Suppressor macrophage treated with lipopolysaccharide for 4 hours (primary cell): Measurements from ENCODE around the gene PCSK1.

ENCODE experiments used
- DNase-seq: peaks from one replicate; pipeline ENCODE4 v3.0.0-alpha.2; 2020

Gene PCSK1

DNA sequence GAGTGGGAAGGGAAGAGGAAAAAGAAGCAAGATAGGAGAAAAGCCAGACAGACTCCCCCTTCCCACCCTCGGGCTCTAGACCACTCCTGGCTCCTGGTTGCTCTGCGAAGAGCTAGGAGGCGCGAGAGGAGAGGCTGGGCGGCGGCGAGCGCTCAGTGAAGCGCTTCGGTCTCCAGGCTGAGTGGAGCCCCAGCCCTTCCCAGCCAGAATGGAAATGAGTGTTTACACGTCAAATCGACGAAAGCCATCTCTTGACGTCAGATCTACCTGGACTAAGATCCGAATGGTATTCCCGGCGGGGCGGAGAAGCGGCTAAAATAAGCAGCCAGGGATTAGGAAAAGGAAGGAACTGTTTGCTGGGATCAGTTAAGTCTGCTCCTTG, at the start of gene PCSK1:
TSS of gene PCSK1 (minus strand) at position 183 of the 382 bp plus-strand sequence. CDS start 206 bp downstream, outside the sequence.
- no peak for DNase-seq

DNA sequence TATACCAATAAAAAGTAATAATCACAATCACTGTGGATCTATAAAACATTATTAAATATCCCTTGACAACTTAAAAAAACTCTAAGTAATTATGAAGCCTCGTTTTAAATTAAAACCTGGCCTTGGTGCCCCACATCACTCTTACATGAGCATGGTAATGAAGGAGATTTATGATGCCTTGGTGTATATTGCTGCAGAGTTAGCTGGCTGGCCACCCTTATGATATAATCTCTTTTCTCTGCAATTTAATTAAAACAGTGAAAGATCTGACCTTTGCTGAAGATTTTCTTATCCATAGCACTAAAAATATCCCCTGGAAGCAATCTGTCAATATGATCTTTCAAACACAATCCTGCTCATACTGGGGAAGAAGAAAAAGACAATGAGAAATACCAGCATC, 48.8 kb upstream of the PCSK1 start:
- DNase-seq: no peak

DNA sequence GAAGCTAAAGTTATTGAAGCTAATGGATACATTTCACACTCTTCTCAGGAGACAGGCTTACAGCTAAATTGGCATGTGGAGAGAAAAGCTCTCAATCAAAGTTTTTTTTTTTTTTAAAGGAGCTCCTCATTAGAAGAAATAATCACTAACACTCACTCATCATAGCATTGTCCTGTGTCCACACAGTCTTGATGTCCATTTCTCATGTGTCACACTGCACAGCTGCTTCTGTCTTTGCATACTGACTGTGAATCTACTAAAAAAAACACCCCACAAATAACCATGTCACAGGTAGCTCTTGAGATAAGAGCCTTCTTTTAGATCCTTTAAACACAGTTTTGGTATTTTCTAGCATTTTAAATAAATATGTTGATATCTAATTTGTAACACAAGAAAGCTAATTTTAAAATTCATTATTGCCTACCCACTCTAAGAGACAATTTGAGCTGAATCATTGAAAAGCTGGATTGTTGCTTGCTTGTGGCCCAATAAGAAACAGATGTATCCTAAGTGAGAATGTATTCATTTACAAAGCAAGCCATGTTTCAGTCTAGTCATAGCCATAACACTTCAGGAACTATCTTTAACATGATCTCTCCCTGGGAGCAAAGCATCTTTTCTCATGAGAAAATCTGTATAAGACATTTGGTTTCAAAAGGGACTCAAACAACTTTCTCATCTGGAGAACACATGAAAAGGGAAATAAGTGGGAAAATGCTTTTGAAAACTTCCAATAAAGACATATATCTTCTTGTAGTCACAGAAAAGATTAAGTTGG, 48.1 kb upstream of the PCSK1 start:
- no peak for DNase-seq

DNA sequence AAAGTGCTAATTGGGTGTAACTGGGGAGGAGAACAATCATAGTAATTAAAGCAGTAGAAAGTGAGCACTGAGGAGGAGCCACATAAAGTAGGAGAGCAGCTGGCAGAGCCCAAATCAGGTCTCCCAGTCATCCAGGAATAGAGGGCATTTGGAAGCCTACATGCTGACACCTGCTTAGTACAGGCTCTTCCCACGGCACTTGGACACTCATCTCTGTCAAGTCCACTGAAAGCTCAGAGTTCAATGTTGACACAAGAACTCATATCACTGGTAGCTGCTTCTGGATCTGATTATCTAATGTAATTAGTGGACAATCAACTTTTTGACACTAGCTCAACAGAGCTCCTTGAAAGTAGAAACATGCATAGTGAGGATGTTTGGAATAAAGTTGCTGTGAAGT, 45.9 kb upstream of the PCSK1 start:
- DNase-seq: no peak

DNA sequence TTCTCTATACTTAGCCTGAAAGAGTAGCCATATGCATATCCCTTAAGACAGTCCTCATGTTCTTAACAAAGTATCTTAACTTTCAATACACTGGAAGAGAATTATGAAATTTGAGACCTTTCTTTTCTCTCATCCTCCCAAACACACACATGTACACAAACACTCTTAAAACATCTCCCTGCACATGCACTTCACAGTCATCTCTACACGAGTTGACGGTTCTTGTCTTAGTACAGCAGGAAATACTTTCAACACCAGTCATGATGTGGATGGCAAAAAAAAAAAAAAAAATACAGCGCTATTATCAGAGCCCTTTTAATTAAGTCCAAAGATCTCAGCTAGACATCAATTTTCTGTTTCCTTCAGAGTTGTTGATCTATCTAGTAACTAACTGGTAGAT, 43.6 kb upstream of the PCSK1 start:
- DNase-seq: no peak

DNA sequence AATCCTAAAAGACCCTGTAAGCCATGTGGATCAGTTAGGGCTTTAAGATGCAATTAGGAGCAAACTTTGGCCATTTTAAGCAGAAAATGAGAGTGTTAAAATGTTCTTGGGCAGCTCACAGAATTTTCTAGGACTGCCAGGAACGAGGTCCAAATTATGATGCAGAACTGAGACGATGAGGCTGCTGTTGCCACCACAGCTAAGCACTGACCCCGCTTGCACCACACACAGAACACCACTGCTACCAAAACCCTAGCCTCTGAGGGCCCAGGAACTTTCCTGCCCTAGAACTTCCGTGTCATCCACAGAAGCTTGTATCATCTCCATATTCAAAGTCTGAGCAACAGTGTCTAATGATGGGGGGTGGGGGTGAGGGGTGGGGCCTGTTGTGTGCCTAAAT, 41.0 kb upstream of the PCSK1 start:
- DNase-seq: no peak

- DNase-seq: no peak
Measured at GRCh38 chr5:96473155-96473554, 40.1 kb upstream of the PCSK1 start.

DNA sequence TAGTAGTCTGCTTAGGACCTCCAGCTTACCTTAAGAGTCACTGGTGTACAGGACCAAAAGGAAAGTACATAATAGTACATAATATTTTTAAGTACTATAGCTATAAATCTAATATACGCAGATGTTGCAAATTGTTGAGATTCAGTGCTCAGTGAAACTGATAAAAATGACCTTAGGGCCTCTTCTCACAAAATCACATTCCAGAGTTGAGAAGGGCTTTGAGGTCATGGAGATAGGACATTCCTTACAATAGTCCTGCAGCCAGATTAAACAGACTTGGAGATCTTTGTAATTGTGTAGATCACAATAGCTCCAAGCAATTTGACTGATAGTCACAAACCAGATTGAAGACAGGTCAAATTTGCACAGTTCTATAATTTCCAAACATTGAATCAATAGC, 37.7 kb upstream of the PCSK1 start:
- no peak for DNase-seq

GRCh38 chr5:96468956-96469355, 35.9 kb upstream of the PCSK1 start:
- no peak for DNase-seq

GRCh38 chr5:96463091-96463490, 30.0 kb upstream of the PCSK1 start:
- DNase-seq: no peak

DNA sequence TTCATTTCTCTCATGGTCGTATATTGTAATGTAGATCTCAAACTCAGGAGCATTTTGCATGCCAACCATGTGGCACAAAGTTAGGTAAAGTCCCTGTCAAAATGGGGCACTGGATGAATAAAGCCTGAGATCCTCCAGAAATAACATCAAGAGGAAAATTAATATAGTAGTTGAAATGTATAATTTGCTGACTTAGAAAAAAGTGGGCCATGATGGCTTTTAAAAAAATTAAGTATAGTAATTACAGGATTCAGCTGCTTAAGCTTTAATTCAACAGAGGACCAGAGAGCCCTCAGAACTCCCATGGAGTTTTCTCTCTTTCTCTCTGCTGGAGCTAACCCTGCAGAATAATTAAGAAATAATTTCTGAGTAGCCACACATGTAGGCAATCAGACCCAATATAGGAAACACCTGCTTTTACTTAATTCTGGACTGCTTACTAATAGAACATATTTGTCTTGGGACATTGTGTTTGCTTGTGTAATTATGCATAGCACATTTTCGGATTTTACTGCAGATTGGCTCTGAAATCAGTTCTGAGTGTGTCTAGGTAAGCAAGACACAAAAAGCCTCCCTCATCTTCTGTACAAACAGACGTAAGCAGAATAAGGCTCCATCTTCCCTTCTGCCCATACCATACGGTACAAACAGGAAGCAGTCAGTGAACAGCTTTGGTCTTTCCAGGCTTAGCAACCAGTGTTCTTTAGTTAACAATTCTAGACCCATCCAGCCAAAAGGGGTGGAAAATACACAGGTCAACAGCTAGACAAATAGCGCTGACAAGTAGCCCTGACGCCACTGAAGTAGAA, 26.5 kb upstream of the PCSK1 start:
- DNase-seq: no peak

- DNase-seq: no peak
Measured at GRCh38 chr5:96458176-96458575, 25.1 kb upstream of the PCSK1 start.

- DNase-seq: peak; percentile 12
Measured at GRCh38 chr5:96455789-96456188, 22.7 kb upstream of the PCSK1 start.

GRCh38 chr5:96453394-96453793, 20.3 kb upstream of the PCSK1 start:
- DNase-seq: no peak

GRCh38 chr5:96447949-96448348, 14.9 kb upstream of the PCSK1 start:
- DNase-seq: no peak

GRCh38 chr5:96440185-96440538, 7.1 kb upstream of the PCSK1 start:
- DNase-seq: no peak

DNA sequence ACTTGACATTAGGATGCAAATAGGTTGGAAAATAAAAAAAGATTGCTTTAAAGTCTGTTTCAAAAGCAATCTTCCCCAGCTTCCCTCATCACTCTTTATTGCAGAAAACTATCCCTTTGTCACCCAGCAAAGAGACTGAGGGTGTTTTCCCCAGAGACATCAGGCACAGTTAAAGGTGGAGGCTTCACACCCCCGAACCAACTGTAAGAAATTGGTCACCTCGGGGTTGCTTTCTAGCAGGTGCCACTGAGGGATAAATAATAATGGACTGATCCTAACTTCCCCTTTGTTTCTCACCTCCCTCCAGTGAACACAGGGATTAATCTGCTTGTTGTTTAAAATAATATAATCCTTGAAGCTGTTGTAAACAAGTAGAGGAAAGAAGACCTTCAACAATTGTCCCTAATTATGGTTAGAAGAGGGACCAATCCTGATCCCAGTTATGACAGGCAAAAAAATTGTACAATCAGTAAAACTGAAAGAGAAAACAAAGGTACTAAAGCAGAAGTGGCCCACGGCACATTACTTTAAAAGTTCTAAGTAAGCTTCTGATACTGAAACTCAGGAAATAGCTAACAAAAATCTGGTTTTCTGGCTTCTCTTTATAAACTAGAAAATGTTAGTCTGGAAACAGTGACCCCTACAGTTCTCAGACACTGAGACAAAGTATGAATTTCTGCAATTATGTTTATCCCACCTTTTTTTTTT, 6.6 kb upstream of the PCSK1 start:
- peak; percentile 64 for DNase-seq

DNA sequence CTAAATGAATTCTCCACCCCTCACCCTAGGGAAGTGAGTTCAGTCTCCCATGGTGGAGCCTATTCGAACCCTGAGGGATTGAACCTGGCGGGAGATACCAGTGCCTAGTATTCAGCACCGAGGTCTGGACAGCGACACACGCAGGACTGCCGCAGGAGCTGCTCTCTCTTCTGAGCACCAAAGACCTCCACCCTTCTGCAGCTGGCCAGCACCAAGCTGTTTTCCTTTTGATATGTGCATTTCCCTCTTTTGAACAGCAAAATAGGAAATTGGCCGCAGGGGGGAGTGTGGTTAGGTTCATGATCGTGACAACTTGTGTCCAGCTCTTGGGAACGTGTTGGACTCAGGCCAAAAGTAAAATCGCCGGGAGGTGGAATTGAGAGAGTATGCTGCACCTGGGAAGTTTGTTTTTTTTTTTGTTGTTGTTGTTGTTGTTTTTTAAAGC, 1.2 kb upstream of the PCSK1 start:
- DNase-seq: peak; percentile 39

DNA sequence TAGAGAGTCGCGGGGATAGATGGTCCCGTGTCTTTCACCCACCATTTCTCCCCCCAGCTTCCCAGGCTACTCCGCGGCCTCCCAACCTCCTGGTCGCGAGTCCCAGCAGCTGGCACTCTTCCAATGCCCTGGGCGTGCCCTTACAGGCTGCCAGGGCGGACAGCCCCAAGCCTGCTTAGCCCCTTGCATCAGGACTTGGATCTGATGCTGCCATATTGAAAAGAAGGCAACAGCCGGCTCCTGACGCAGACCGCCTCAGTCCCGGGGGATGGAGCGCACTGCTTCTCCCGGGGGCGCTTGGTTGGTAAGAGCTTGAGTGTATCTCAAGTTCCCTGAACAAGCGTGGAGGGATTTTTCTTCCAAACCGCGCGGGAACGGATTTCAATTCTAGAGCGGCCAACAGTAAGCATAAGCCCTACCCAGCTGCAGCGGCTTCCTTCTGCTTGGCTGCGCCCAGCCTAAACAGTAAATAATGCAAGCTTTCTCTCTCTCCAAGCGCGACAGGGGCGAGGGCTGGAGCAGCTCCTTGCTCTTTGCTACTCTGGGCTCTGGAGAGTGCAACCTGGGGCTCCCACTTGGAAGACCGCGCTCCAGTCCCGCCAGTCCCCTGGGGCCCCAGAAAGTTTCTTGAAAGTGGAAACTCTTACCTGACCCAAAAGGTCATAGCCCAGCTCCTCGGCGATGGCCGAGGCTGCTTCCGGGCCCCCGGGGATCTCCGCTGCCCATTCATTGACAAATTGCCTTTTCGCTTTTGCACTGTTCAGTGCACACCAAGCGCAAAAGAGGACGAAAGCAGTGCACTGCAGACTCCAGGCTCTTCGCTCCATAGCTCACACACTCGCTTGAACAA, 607 bp downstream of the PCSK1 start:
- DNase-seq: no peak

DNA sequence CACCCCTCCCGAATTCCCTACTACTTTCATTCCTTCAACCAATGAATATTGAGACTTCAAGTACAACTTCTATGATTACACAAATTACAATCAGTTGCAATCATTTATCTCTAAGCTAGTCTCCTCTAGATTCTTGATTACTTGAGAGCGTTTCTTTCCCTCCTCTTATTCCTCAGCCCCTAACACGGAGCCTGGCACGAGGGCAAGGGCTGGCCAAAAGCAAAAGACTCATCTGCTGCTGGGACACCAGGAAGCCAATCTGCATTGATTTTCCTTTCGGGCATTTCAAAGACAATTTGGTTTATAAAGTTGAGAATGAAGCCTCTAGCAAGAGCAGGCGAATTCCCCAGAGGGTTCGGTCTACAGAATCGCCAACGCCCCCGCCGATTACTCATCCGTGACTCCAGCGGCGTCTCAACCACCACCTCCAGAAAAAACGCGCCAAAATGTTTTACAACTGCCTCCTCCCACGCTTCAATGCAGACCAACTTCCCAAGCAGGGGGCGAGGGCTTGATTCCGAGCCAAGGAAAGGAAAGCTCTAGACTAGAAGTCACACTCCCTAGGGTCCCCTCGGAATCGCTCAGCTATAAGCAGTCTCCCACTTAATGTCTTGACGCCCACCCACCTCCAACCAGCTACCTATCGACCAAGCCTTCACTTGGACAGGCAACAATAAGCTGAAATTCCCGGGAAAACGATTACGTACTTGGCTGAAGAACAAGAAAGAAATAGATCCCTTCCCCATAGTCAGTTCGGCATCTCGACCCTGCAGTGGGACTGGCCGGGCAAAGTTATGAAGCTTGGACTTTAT, 1.5 kb downstream of the PCSK1 start:
- peak; percentile 3 for DNase-seq

- DNase-seq: no peak
Measured at GRCh38 chr5:96427824-96428223, 5.2 kb downstream of the PCSK1 start.

DNA sequence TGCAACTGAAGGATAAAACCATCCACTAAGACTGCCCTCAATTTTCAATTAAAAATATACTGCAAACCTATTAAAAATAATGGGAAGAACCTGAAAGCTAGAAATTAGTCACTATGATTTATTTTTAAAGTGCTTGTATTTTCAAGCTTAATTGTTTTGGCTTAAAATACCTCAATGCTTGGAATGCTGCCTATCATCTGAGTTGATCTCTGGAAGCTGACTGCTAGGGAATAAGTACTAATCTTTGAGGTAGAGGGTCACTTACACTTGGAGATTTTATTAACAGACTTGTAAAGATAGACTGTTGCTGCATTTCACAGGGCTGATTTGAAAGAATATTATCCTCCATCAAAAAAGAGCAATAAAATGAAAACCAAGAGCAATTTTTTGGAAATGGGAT, 6.2 kb downstream of the PCSK1 start:
- DNase-seq: no peak
